Measurements from ENCODE around the gene RCSD1. TPM values are rescaled to one million over a fixed set of nuclear protein-coding genes. Genes with fewer than 3 reads are reported as not detected.

Gene RCSD1
- total RNA-seq, 1 experiment from 2014 or later, result 1.3 TPM

DNA sequence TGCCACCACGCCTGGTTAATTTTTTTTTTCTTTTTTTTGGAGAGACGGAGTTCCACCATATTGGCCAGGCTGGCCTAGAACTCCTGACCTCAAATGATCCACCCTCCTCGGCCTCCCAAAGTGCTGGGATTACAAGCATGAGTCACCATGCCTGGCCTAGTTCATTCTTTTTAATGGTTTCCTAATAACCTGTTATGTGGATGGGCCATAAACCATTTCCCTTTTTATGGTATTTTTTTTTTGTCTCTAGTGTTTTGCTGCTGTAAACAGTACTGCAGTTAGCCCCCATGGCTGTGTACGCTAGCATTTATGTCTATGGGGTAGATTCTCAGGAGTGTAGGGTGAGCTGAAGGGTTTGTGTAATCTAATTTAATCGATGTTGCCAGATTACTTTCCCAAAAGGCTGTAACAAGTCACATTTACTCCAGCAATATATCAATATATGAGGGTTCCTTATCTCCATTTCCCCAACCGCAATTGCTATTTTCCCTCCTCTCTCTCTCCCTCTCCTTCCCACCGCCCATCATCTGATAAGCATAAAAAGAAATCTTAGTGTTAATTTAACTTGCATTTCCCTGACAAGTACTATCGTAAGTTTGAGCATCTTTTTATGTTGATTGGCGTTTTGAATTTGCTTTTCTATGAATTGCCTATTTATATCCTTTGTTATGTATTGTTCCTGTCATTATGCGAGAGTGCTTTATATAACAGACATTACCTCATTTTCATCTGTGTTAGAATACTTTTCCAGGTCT lies 28.7 kb downstream of the RCSD1 start:
- H3K27ac ChIP-seq, result no peak overlapping the region
- H3K9me3 ChIP-seq (replicated peaks), result no peaks in the 10 kb centered on the region
- no peak overlapping the region for H3K4me3 ChIP-seq
- no peaks in the 10 kb centered on the region for H3K27me3 ChIP-seq (replicated peaks)
- no peaks in the 10 kb centered on the region for H3K36me3 ChIP-seq
- peaks cover 26% of the 10 kb centered on the region for H3K4me1 ChIP-seq (replicated peaks)
- DNase-seq (ENCODE audit: low read depth in 1 of 2, low spot score in 2 of 2), result no peak

GRCh38 chr1:167659450-167659849 lies 29.4 kb downstream of the RCSD1 start:
- H3K27ac ChIP-seq, result no peak overlapping the region
- DNase-seq (ENCODE audit: low read depth in 1 of 2, low spot score in 2 of 2), result no peak
- H3K4me3 ChIP-seq, result no peak overlapping the region
- H3K9me3 ChIP-seq (replicated peaks), result no peaks in the 10 kb centered on the region
- no peaks in the 10 kb centered on the region for H3K27me3 ChIP-seq (replicated peaks)
- no peaks in the 10 kb centered on the region for H3K36me3 ChIP-seq
- peaks cover 32% of the 10 kb centered on the region for H3K4me1 ChIP-seq (replicated peaks)

DNA sequence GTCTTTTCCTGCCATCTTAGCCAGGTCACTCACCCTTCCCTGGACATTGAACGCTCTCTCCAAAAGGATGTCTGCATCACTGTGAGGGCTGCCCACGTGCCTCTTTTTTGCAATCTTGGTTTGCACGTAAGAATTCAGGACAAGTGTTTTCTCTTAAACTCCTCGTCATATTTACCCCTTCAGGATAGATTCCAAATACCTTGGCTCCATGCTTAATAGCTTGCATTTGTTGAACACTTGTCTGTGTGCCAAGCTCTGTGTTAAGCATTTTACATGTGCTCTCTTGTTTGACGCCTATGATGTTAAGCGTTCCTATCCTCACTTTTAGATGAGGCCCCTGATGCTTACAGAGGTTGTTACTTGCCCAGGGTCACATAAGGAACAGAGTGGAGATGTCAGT lies 29.8 kb downstream of the RCSD1 start:
- Histone ChIP-seq H3K4me3 (no peak overlapping the region), H3K27me3 (replicated peaks) (no peaks in the 10 kb centered on the region), H3K27ac (no peak overlapping the region), H3K4me1 (replicated peaks) (peaks cover 32% of the 10 kb centered on the region), H3K36me3 (no peaks in the 10 kb centered on the region), H3K9me3 (replicated peaks) (no peaks in the 10 kb centered on the region)
- DNase-seq (ENCODE audit: low read depth in 1 of 2, low spot score in 2 of 2), result no peak

DNA sequence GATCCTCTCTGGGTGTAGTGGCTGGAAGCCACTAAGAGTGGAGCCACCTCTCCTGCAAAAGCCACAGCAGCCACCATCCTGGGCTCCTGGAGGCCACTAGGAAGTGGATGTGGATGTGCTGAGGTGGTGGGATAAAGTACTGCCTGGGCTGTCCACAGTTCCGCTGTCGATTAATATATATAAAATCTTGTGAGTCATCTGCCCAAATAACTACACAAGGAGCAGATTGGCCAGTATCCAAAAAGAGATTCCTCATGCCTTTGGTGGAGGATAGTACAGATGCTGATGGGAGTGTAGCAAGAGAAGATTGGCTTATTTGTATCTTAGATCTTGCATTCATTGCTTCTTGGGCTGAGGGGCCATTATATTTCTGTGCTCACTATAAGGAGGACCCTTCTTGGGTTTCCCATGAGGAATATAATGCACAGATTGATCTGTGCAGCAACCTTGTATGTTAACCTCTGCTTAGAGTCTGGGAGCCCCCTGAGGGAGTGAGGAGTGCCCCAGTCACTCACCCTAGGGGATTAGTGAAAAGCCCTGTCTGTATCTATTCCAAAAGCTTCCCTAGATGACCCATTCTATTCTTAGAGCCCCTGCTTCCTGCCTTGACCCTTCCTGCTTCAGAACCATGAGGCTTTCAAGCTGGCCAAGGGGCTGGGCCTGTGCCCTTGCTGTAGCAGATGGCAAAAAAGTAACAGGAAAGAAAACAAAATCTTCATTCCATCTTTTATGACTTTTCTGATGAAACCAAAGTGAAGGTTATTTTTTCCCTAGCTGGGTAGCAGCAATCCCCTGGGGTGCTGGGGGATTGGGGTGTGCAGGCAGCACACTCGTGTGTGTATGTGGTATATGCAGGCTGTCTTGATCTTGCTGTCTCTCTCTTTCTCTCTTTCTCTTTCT lies 31.7 kb downstream of the RCSD1 start:
- H3K4me3 ChIP-seq, result no peak overlapping the region
- peak in 1 of 2 experiments; percentile 50 for DNase-seq (ENCODE audit: low read depth in 1 of 2, low spot score in 2 of 2)
- H3K27ac ChIP-seq, result no peak overlapping the region
- H3K9me3 ChIP-seq (replicated peaks), result no peaks in the 10 kb centered on the region
- H3K36me3 ChIP-seq, result no peaks in the 10 kb centered on the region
- H3K27me3 ChIP-seq (replicated peaks), result no peaks in the 10 kb centered on the region
- H3K4me1 ChIP-seq (replicated peaks), result peaks cover 43% of the 10 kb centered on the region

- no peaks in the 10 kb centered on the region for H3K27me3 ChIP-seq (replicated peaks)
- H3K36me3 ChIP-seq, result no peaks in the 10 kb centered on the region
- H3K4me3 ChIP-seq, result no peak overlapping the region
- H3K9me3 ChIP-seq (replicated peaks), result no peaks in the 10 kb centered on the region
- DNase-seq (ENCODE audit: low read depth in 1 of 2, low spot score in 2 of 2), result peak in 1 of 2 experiments; percentile 33
- peaks cover 44% of the 10 kb centered on the region for H3K4me1 ChIP-seq (replicated peaks)
- no peak overlapping the region for H3K27ac ChIP-seq
These were observed 33.2 kb downstream of the RCSD1 start for GRCh38 chr1:167663002-167663772.

DNA sequence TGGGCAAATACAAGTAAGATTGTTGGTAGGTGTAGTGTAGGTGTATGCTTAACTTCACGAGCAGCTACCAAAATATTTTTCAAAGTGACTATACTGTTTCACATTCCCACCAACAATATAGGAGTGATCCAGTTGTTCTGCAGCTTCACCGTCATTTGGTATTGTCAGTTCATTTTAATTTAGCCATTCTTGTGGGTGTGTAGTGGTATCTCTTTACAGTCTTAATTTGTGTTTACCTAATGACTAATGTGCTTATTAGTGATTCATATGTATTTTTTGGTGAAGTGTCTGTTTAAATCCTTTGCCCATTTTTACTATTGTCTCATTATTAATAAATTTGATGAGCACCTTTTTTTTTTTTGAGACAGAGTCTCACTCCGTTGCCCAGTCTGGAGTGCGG lies 35.4 kb downstream of the RCSD1 start:
- DNase-seq (ENCODE audit: low read depth in 1 of 2, low spot score in 2 of 2), result no peak
- H3K27me3 ChIP-seq (replicated peaks), result no peaks in the 10 kb centered on the region; the same call in 1 of the 2 replicates
- H3K4me1 ChIP-seq (replicated peaks), result peaks cover 44% of the 10 kb centered on the region
- no peaks in the 10 kb centered on the region for H3K9me3 ChIP-seq (replicated peaks)
- H3K4me3 ChIP-seq, result no peak overlapping the region
- H3K27ac ChIP-seq, result no peak overlapping the region
- no peaks in the 10 kb centered on the region for H3K36me3 ChIP-seq

DNA sequence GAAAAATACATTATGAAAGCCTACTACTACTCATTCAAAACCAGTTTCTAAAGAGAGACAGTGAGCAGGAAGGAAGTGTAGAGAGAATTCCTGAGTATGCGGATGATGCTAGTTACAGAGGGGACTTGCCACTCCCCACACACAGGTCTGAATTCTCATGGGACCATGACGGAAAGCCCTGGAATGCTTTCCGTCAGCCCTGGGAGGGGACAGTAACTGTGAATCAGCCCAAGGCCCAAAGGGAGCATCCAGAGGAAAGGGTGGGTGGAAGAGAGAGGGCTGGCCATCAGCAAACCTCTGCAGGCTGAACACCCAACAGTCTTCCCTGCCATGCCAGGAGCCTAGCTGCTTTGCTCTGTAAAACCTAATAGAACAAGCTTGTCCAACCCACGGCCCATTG lies 36.4 kb downstream of the RCSD1 start:
- peak; percentile 65 to 78 for DNase-seq (ENCODE audit: low read depth in 1 of 2, low spot score in 2 of 2)
- Histone ChIP-seq H3K36me3 (no peaks in the 10 kb centered on the region), H3K27me3 (replicated peaks) (no peaks in the 10 kb centered on the region; the same call in 1 of the 2 replicates), H3K9me3 (replicated peaks) (no peaks in the 10 kb centered on the region), H3K4me1 (replicated peaks) (peaks cover 41% of the 10 kb centered on the region), H3K4me3 (no peak overlapping the region), H3K27ac (peak overlapping the region; percentile 48)

- no peak overlapping the region for H3K4me3 ChIP-seq
- no peaks in the 10 kb centered on the region for H3K9me3 ChIP-seq (replicated peaks)
- H3K4me1 ChIP-seq (replicated peaks), result peaks cover 30% of the 10 kb centered on the region
- H3K36me3 ChIP-seq, result no peaks in the 10 kb centered on the region
- DNase-seq (ENCODE audit: low read depth in 1 of 2, low spot score in 2 of 2), result no peak
- H3K27ac ChIP-seq, result no peak overlapping the region
- H3K27me3 ChIP-seq (replicated peaks), result no peaks in the 10 kb centered on the region; the same call in 1 of the 2 replicates
These were observed 37.5 kb downstream of the RCSD1 start for GRCh38 chr1:167667536-167667935.

DNA sequence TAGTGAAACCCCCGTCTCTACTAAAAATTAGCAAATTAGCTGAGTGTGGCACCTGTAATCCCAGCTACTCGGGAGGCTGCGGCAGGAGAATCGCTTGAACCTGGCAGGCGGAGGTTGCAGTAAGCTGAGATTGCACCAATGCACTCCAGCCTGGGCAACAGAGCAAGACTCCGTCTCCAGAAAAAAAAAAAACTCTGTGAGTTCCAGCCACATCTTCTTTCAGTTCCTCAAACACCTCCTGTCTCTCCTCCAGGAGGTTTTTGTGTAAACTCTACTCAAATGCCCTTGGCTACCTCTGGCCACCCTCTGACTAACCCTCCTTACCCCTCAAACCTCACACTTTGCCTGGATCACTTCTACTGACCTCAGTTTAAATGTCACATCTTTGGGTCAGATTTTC lies 38.1 kb downstream of the RCSD1 start:
- peaks cover 24% of the 10 kb centered on the region for H3K4me1 ChIP-seq (replicated peaks)
- H3K9me3 ChIP-seq (replicated peaks), result no peaks in the 10 kb centered on the region
- no peaks in the 10 kb centered on the region; the same call in 1 of the 2 replicates for H3K27me3 ChIP-seq (replicated peaks)
- H3K27ac ChIP-seq, result no peak overlapping the region
- no peaks in the 10 kb centered on the region for H3K36me3 ChIP-seq
- no peak for DNase-seq (ENCODE audit: low read depth in 1 of 2, low spot score in 2 of 2)
- H3K4me3 ChIP-seq, result no peak overlapping the region

DNA sequence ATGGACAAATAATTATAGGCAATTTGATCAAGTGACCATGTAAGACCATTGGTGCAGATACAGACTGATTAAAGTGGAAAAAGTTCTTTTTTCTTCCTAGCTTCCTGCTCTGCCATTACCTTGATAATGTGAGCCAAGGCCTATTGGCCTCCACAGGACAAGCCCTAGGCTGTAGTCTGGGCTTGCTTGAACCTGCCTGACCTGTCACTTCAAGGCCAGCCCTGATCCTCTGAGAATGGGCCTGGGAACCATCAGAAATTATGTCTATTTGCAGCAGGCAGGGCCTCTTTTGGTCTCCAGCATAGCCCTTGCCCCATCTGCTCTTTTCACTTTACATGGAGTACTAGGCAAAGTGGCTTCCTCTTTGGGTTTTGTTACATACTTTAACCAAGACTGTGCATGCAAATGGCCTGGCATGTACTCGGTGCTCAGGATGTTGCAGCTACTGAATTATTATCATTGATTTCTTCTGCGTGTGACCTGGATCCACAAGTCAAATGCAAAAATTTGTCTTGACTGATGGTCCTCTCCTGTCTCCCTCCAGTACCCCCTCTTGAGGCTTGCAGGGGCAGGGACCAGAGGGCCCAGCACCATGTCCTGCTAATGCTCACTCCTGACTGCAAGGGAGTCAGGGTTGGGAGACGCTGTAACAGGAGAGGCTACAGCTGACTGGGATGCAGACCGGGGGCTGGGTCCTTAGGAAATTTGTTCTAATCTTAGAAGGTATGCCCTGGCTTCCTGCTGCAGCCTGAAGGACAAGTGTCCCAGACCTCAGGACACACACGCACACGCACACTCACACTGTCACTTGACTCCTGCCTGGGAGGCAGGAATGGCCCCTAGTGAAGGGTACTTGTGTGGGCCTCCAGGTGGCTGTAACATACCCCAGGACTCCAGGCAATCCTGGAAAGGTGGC lies 39.4 kb downstream of the RCSD1 start:
- no peak for DNase-seq (ENCODE audit: low read depth in 1 of 2, low spot score in 2 of 2)
- H3K4me1 ChIP-seq (replicated peaks), result peaks cover 12% of the 10 kb centered on the region
- H3K4me3 ChIP-seq, result no peak overlapping the region
- no peaks in the 10 kb centered on the region; the same call in 1 of the 2 replicates for H3K27me3 ChIP-seq (replicated peaks)
- no peak overlapping the region for H3K27ac ChIP-seq
- no peaks in the 10 kb centered on the region for H3K9me3 ChIP-seq (replicated peaks)
- no peaks in the 10 kb centered on the region for H3K36me3 ChIP-seq

GRCh38 chr1:167670563-167670962 lies 40.5 kb downstream of the RCSD1 start:
- Histone ChIP-seq H3K36me3 (no peaks in the 10 kb centered on the region), H3K4me1 (replicated peaks) (peaks cover 12% of the 10 kb centered on the region), H3K27me3 (replicated peaks) (no peaks in the 10 kb centered on the region; the same call in 1 of the 2 replicates), H3K4me3 (no peak overlapping the region), H3K9me3 (replicated peaks) (no peaks in the 10 kb centered on the region), H3K27ac (no peak overlapping the region)
- no peak for DNase-seq (ENCODE audit: low read depth in 1 of 2, low spot score in 2 of 2)

DNA sequence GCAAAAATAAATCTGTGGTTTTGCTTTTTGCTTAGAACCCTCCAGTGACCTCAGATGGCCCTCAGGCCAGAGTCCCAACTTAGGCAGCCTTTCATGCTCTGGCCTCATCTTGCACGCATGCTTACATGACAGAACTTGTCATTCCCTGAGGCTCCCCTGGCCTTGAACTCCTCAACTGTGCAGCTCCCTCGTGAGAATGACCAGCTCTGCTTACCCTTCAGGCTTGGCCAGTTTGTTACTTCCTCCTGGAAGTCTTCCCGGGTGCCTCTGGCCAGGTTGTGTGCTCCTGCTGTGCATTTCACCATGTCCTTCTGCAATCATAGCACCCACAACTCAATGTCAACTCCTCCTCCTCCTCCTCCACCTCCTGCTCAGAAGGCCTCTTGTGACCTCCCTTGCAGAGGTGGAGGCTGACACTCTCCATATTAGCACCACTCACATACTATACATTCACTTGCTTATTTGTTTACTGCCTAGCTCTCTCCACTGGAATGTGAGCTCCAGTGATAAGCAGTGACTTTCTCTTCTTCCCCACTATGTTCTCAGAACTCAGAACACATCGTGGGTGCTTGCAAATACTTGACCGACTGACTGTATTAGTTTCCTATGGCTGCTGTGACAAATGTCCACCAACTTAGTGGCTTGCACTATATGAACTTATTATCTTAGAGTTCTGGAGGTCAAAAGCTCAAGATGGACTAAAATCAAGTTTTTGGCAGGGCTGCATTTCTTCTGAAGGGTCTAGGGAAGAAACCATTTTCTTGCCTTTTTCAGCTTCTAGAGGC lies 41.9 kb downstream of the RCSD1 start:
- Histone ChIP-seq H3K27me3 (replicated peaks) (no peaks in the 10 kb centered on the region; the same call in 1 of the 2 replicates), H3K4me1 (replicated peaks) (no peaks in the 10 kb centered on the region; the same call in 1 of the 2 replicates), H3K4me3 (no peak overlapping the region), H3K36me3 (no peaks in the 10 kb centered on the region), H3K27ac (no peak overlapping the region), H3K9me3 (replicated peaks) (no peaks in the 10 kb centered on the region)
- no peak for DNase-seq (ENCODE audit: low read depth in 1 of 2, low spot score in 2 of 2)
